ENCODE results near the gene SMC1A. TPM values are rescaled to one million over a fixed set of nuclear protein-coding genes. Genes with fewer than 3 reads are reported as not detected.
"Not testable (repeated sequence)": the region's sequence is repeated elsewhere in the genome, so short reads cannot be mapped to it uniquely, and the experiment has no call there.

Gene SMC1A
- total RNA-seq, 1 donor from 2014 or later = 36.9 TPM

DNA sequence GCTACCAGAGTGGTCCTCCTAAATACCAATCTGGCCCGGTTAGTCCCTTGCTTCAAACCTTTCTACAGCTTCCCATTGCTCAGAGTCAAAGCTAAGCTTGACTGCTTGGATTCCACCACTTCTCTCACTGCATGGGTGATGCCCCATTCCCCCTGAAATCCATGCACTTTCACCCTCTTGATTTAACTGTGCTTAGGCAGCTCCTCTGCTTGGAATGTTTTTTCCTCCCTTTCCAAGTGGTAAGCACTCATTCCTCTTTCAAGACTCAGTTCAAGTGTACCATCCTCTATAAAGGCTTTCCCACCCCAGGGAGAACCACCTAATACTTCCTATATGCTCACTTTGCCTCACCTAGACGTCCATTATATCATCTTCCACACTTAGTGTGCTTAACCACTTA lies 49.1 kb downstream of the SMC1A start:
- intact Hi-C loops (cut with DNase I) = no loop called here
- ATAC-seq = no peak
- DNase-seq (ENCODE audit: missing footprints) = no peak

DNA sequence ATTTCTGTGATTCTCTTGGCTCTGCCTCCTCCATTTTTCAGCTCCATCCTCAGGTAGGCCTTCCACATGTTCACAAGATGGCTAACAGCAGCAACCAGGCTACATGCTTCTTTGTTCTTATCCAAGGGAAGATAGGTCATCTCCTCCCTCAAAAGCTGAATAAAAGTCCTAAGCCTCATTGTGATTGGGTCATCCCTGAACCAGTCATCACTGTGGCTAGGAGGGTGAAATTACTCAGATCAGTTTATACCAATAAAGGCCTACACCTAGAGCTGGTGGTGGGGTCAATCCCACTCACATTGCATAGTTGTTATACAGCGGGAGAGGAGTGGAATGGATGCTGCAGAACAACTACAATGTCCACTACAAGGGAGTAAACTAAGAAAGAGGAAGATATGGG lies 56.0 kb downstream of the SMC1A start:
- DNase-seq (ENCODE audit: missing footprints); ATAC-seq; intact Hi-C loops (cut with DNase I): not testable (repeated sequence)

DNA sequence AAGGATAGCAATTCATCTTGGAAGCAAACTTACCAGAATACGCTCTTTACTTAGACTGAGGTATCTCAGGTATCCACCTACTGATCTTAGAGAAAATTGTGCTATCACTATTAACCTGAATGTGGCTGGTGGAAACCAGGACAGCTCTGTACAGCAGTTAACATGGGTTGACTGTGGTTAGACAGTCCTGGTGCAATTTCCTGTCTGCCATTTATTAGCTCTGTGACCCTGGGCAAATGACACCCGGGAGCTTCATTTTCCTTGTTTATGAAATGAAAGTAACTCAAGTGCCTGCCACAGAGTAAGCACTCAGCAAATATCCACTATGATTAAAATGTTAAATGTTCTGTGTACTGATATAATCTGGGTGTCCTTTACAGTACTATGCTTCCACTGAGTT lies 60.0 kb downstream of the SMC1A start:
- DNase-seq (ENCODE audit: missing footprints) (no peak), ATAC-seq (no peak)
- intact Hi-C loops (cut with DNase I) = no loop called here

DNA sequence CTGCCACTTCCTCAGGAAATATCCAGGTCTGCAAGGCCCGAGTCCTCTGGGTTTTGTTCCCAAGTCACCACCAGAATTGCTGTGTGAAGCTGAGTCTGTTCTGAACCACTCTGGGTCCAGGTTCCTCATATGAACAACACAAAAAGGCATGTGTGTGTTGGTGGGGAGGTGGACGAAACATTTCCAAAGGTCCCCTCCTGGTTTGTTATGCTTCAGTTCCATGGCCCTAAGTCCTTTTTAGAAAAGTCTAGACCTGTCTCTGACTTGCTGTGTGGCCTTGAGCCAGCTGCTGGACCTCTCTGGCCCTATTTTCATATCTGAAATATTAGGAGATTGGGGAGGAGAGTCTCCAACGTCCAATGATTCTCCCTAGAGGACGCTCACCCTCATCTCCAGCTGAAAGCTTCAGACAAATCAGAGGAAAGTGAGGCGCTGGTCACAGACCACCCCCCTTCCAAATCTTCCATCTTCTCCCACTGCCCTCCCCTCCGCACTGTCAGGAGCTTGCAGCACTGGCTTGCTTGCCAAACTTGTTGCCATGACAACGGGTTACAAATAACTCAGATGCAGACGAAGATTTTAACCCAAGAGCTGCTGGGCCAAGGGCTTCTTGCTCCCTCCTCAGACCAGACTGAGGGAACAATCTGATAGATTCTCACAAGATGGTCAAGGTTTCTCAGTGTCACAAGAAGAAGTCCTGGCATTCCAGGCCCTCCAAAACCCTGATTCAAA lies 64.5 kb downstream of the SMC1A start:
- ATAC-seq (no peak), DNase-seq (ENCODE audit: missing footprints) (no peak)
- intact Hi-C loops (cut with DNase I) = no loop called here

DNA sequence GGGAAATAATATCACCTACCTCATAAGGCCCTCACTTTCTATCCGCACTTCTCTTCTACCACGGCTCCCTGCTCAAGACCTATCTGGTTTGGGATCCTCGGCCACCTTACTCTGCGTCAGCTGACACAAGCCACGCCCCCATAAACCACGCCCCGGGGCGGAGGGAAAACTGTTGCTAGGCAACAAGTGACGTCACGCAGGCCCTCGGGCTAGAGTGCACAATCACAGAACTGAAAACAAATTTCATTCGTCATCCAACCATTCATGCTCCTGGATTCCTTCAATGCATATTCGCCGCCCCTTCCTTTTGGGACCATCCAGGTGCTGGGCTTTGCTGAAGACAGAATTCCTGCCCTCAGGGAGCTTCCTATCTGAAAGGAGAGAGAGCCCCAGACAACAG lies 66.3 kb downstream of the SMC1A start:
- intact Hi-C loops (cut with DNase I) = no loop called here
- ATAC-seq = no peak
- DNase-seq (ENCODE audit: missing footprints) = no peak

DNA sequence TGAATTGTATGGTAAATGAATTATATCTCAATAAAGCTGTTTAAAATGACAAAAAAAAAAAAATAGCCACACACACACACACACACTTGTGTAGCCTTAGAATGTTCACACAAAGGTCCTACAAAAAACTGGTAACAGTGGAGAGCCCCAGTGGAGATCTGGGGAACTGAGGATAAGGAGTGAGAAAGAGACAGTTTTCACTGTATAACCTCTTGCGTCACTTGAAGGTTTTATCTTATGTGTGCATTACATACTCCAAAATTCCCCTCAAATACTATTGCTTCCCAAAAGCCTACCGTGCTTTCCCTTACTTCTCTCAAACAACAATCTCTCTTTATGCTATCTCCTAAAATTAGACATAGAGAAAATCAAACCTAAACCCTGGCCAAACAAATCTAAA lies 67.8 kb downstream of the SMC1A start:
- intact Hi-C loops (cut with DNase I) = no loop called here
- no peak for ATAC-seq
- no peak for DNase-seq (ENCODE audit: missing footprints)

DNA sequence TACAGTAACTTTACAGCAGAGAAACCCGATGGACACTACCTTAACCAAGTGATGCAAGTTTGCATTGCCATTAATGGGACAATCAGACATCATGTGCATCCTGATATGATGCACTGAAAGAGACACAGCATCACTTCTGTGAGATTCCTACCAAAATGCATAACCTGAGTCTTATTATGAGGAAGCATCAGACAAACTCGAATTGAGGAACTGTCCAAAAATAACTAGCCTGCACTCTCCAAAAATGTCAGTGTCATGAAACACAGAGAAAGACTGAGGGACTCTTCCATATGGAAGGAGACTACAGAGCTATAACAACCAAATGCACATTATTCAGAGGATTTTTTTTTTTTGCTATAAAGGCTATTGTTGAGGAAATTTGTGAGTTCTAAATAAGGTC lies 74.5 kb downstream of the SMC1A start:
- DNase-seq (ENCODE audit: missing footprints) (no peak), ATAC-seq (no peak)
- intact Hi-C loops (cut with DNase I) = no loop called here

DNA sequence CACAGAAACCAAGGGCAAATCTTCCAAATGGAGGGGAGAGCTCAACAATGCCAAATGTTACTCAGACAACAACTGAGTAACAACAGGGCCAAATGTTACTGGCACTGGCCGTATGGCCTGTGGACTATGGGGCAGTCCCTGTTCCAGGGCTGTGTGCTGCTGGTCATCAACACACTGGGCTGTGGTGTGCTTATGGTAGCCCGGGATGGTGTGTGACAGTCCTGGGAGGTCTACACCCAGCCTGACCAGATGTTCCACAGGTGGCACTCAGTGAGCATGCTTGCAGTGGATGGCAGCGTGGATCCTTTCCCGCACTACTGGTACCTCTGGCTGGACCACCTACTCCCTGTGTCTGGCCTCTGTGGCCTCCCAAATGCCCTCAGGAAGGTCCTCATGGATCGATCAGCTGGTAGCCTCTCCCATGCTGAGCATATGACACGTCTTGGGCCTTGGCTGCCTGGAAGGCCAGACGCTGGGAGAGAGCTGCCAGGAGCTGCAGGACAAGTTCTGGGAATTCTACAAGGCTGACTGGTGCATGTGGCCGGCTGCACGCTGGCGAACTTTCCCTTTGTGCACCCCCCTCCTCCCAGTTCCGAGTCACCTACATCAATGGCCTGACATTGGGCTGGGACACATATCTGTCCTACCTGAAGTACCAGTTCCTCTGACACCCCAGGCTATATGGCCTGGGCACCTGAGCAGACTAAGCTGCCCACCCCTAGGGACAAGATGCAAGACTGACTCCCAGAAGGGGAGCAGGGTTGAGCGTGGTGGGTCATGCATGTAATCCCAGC lies 81.4 kb downstream of the SMC1A start:
- ATAC-seq (no peak), DNase-seq (ENCODE audit: missing footprints) (no peak)
- intact Hi-C loops (cut with DNase I) = no loop called here

DNA sequence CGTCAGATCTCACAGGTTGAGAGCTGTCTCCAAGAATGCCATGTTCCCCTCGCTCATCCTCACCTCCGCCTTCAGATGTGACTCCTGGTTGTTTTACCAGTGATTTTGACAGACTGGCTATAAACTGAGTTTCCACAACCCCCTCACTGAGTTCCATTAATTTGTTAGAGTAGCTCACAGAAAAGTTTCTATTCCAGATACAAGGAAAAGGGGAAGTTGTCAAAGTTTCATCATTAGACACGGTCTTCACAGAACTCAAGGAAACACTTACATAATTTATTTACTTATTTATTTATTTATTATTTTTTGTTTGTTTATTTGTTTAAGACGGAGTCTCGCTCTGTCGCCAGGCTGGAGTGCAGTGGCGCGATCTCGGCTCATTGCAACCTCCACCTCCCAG lies 85.4 kb downstream of the SMC1A start:
- DNase-seq (ENCODE audit: missing footprints) = no peak
- no peak for ATAC-seq
- intact Hi-C loops (cut with DNase I) = no loop called here

DNA sequence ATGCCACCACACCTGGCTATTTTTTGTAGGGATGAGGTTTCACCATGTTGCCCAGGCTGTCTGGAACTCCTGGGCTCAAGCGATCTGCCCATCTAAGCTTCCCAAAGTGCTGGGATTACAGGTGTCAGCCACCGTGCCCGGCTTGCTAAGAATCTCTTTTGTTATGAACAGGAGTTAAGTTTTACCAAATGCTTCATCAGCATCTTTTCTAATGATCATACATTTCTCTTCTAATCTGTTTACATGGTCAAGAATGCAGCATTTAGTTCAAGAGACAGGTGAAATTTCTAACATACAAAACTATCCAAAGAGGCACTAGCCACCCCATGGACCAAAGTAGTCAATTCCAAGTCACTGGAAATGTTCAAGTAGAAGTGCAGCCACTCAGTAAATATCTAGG lies 88.6 kb downstream of the SMC1A start:
- intact Hi-C loops (cut with DNase I) = no loop called here
- DNase-seq (ENCODE audit: missing footprints) (no peak), ATAC-seq (no peak)

DNA sequence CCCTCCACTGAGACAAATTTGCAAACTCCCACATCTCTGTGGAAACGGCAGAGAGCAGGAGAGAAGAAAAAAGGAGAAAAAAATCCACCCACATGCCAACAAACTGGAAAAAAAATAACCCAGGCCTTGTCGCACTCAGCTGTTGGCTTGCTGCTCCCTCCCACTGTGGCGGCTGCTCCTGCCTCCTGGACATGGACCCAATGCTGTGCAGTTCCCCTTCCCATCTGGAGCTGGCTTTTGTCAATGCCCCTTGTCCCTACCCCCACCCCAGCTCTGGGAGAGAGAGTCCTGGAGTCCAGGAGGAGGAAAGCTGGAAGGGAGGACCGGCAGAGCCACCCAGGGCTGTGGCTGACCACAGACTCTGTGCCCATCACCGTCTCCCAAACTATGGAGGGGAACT lies 90.2 kb downstream of the SMC1A start:
- DNase-seq (ENCODE audit: missing footprints) = no peak
- intact Hi-C loops (cut with DNase I) = no loop called here
- no peak for ATAC-seq

DNA sequence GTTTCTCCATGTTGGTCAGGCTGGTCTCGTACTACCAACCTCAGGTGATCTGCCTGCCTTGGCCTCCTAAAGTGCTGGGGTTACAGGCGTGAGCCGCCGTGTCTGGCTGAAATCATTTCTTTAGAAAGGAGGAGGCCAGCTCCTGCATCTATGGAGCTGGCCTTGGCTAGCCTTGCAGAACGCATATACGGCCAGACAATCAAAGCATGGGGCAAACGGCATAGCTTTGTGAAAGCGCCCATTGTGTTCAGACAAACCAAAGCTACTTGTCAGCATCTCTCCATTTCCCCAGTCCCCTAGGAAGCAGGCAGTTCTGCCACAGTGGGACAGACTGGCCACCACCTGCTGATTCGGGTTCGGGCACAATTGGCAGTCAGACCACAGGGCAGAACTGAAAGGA lies 92.1 kb downstream of the SMC1A start:
- ATAC-seq (no peak), DNase-seq (ENCODE audit: missing footprints) (no peak)
- intact Hi-C loops (cut with DNase I) = no loop called here

DNA sequence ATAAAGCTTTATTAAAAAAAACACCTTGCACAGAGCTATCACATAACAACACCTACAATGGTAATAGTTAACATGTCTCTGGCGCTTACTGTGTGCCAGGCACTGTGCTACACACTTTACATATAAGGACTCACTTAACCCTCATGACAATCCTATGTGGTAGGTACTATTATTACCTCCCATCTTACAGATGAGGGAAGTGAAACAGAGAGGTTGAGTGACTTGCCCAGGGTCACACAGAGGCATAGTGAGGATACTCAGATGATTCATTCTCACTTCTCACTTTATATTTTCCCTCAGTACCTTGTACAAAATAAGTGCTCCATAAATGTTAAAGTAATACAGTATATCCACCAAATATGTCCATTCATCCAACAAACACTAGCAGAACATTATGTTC lies 97.7 kb downstream of the SMC1A start:
- intact Hi-C loops (cut with DNase I) = no loop called here
- ATAC-seq = no peak
- no peak for DNase-seq (ENCODE audit: missing footprints)

Small RNA genes lying within 50 kb of the gene (microRNA-seq; reads per million reads assigned to microRNA genes)
- gene MIR6857 = not detected

Other genes with a start within 250 kb of the SMC1A start
- 28.1 TPM for gene KDM5C, start 197.4 kb downstream of the SMC1A start, total RNA-seq
- gene IQSEC2, start 141.1 kb downstream of the SMC1A start, total RNA-seq = 11.6 TPM
- gene RIBC1, start 219 bp upstream of the SMC1A start, total RNA-seq = 0.62 TPM
- gene HSD17B10, start 11.7 kb upstream of the SMC1A start, total RNA-seq = 116 TPM